Measurements from ENCODE around the gene RUFY3.

GRCh38 chr4:70754990-70755688 is 33.4 kb downstream of the RUFY3 start:
- TF ChIP-seq ZNF274 (IDR thresholded peaks at IDR 0.05; ENCODE audit: low read length) (no peak), ZNF274 (tag by site-specific recombination; IDR thresholded peaks at IDR 0.05; ENCODE audit: borderline replicate concordance) (no peak), CTCF (tag by site-specific recombination; IDR thresholded peaks at IDR 0.05) (no peak), SP2 (tag by site-specific recombination; IDR thresholded peaks at IDR 0.05) (no peak), ZNF629 (tag by site-specific recombination; IDR thresholded peaks at IDR 0.05) (no peak), TSHZ1 (tag by site-specific recombination; IDR thresholded peaks at IDR 0.05; ENCODE audit: borderline replicate concordance) (no peak), ZBTB6 (tag by site-specific recombination; IDR thresholded peaks at IDR 0.05) (no peak), ZNF654 (tag by site-specific recombination; IDR thresholded peaks at IDR 0.05; ENCODE audit: low read depth) (no peak), ZNF280D (tag by site-specific recombination; IDR thresholded peaks at IDR 0.05) (no peak), ZNF433 (tag by site-specific recombination; IDR thresholded peaks at IDR 0.05; ENCODE audit: low read depth) (no peak), ZNF311 (tag by site-specific recombination; IDR thresholded peaks at IDR 0.05; ENCODE audit: borderline replicate concordance) (no peak), ZNF24 (tag by site-specific recombination; IDR thresholded peaks at IDR 0.05) (no peak)
